Measurements from ENCODE around the gene ZNF398. TPM values are rescaled to one million over a fixed set of nuclear protein-coding genes. Genes with fewer than 3 reads are reported as not detected.
"Not testable (repeated sequence)": the region's sequence is repeated elsewhere in the genome, so short reads cannot be mapped to it uniquely, and the experiment has no call there.

ZNF398 gene
- total RNA-seq, 1 donor, result 18.6 TPM

GRCh38 chr7:149136118-149136517 is 11.1 kb upstream of the ZNF398 start:
- H3K4me3 ChIP-seq (ENCODE audit: low read depth, low read length), result no peak overlapping the region
- DNase-seq (ENCODE audit: low read depth), result no peak
- no peak for TF ChIP-seq CTCF (IDR thresholded peaks at IDR 0.05; ENCODE audit: insufficient read depth, low read depth, low read length)

- TF ChIP-seq CTCF (IDR thresholded peaks at IDR 0.05; ENCODE audit: insufficient read depth, low read depth, low read length), result no peak
- peak; percentile 19 for DNase-seq (ENCODE audit: low read depth)
- H3K4me3 ChIP-seq (ENCODE audit: low read depth, low read length), result no peak overlapping the region
Observed at GRCh38 chr7:149140831-149141230, 6.4 kb upstream of the ZNF398 start.

- no peak overlapping the region for H3K4me3 ChIP-seq (ENCODE audit: low read depth, low read length)
- TF ChIP-seq CTCF (IDR thresholded peaks at IDR 0.05; ENCODE audit: insufficient read depth, low read depth, low read length), result no peak
- no peak for DNase-seq (ENCODE audit: low read depth)
Observed at GRCh38 chr7:149141893-149142292, 5.4 kb upstream of the ZNF398 start.

GRCh38 chr7:149144436-149144922 is 2.8 kb upstream of the ZNF398 start:
- DNase-seq (ENCODE audit: low read depth); H3K4me3 ChIP-seq (ENCODE audit: low read depth, low read length): not testable (repeated sequence)

GRCh38 chr7:149145031-149145845 is 2.0 kb upstream of the ZNF398 start:
- no peak overlapping the region for H3K4me3 ChIP-seq (ENCODE audit: low read depth, low read length)
- TF ChIP-seq CTCF (IDR thresholded peaks at IDR 0.05; ENCODE audit: insufficient read depth, low read depth, low read length), result no peak
- DNase-seq (ENCODE audit: low read depth), result no peak

- peak; percentile 69 for DNase-seq (ENCODE audit: low read depth)
- H3K4me3 ChIP-seq (ENCODE audit: low read depth, low read length), result peak overlapping the region; percentile 84
- TF ChIP-seq CTCF (IDR thresholded peaks at IDR 0.05; ENCODE audit: insufficient read depth, low read depth, low read length), result no peak
Observed at GRCh38 chr7:149147752-149148653, 750 bp downstream of the ZNF398 start.

GRCh38 chr7:149150981-149151380 is 3.7 kb downstream of the ZNF398 start:
- DNase-seq (ENCODE audit: low read depth), result no peak
- H3K4me3 ChIP-seq (ENCODE audit: low read depth, low read length), result no peak overlapping the region
- no peak for TF ChIP-seq CTCF (IDR thresholded peaks at IDR 0.05; ENCODE audit: insufficient read depth, low read depth, low read length)

Data from fibroblast of villous mesenchyme (primary cell).